Measurements from ENCODE around the gene THUMPD3.
A peak's percentile ranks its signal among the peaks of the same experiment; 100 is the strongest.

THUMPD3 gene

DNA sequence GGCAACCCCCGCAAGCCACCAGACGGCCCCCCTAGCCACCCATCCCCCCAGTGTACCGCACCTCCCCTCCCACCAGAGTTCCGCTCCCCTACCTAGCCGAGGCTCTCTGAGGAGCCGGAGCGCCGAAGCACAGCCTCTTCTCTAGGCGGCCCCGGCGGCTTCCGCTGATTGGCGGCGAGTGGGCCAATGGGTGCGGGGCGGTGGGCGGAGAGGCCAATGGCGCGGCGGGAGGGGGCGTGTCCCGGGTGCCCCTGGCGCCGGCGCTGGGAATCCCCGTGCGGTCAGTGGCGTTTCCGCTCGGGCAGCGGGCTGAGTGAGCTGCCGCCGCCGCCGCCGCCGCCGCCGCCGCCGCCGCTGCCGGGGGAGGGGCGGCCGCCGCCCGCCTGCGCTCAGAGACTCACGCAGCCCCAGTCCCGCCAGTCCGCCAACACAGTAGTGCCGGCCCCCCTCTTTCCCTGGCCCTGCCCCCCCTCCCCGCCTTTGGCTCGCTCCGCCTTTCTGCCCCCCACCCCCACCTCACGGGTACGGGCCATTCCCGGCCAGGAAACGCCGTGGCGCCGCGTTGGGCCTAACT, 34.6 kb downstream of the THUMPD3 start, which contains the start of gene SETD5:
TSS of gene SETD5 (plus strand) at position 284 of the 574 bp plus-strand sequence. CDS start 31,324 bp downstream, outside the sequence.
- DNase-seq (ENCODE audit: low read depth): peak; percentile 95

DNA sequence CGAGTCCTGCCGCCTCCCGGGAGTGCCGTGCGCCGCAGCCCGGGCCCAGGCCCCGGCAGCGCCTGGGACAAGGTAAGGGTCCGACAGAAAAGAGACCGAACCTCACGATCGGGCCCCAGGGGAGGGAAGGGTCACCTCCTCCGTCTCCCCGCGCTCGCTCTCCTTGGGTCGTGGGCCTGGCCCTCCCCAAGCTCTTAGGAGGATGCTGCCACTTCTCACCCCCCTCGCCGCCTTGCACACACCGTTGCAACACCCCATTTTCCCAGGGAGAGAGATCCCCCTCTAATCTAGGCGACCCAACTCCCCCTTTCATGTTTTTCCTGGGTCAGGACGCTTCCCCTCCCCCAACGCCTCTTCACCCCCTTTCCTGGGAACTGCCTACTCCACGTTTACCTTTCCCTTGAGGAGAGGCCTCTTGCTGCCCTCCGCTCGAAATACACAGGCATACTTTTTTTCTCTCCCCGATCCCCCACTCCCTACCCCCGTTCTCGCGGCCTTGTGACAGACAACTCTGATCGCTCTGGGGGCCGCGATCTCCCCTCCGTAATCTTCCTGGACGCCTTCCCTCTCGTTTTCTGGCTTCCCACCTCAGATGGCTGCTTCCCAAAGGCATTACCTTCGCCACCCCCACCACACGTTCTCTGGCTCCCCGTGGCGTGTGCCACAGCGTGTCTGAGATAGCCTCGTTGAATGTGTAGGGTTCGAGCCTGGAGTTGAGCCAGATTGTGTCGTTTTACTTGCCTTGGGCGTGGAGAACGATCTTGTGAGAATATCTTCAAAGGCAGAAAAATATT, 35.2 kb downstream of the THUMPD3 start:
- no peak for DNase-seq (ENCODE audit: low read depth)

DNA sequence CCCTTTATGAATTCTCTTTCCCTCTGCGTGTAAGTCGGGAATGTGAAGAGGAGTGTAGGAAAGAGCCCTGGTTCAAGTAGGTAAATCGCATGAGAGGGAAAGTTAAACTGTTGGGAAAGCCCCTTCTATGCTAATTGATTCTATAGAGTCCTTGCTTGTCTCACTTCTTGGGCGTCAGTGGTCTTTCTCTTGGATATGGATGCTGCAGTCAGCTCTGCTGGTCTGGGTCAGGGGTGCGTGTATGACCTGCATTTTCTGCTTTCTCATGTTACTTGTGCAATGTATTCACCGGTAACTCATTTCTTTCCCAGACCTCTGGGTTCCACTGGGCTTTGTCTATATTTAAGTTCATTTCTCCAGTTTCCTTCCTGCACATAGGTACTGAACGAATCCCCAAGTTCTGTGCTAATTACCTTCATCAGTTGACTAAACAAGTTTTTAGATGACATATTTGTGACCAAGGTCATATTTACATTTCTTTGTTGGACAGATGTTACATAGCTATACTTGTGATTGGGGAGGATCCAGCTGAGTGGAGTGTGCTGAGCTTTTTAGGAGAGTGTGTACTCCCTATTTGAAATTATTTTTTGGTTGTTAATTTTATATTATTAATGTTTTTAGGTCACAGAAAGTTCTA, 36.0 kb downstream of the THUMPD3 start:
- no peak for DNase-seq (ENCODE audit: low read depth)

DNA sequence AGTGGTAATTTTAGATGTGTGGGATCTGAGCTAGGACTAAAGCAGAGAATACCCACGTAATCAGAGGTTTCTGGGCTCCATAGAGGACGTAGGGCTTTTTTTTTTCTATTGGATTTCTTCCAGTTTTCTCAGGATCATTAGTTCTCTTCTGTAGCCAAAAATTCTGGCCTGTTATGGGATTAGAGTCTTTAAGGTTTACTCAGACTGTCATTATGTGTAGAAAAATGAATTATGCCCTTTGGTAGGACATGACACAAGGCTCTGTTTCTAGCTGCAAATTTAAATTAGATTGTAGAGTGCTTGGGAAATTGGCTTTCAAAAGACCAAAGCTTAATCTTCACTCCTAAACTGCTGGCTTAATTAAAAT, 36.5 kb downstream of the THUMPD3 start:
- DNase-seq (ENCODE audit: low read depth): no peak

DNA sequence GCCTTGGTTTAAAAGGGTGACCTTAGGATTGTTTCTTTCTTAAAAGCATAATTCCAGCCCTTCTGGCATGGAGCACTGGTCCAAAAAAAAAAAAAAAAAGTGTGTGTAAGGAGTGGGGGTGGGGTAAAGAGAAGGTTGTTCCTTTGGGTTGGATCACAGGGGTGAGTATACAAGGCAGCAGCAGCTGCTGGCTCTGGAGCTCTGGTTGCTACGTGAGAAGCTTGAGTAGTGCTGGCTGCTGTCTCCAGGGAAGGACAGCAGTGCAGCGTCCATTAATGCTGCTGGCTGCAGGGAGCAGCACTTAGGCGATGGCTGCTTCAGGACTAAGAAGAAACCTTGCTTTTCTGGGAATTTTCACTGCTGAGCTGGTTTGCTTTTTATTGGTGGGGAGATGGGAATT, 36.9 kb downstream of the THUMPD3 start:
- peak; percentile 89 for DNase-seq (ENCODE audit: low read depth)

DNA sequence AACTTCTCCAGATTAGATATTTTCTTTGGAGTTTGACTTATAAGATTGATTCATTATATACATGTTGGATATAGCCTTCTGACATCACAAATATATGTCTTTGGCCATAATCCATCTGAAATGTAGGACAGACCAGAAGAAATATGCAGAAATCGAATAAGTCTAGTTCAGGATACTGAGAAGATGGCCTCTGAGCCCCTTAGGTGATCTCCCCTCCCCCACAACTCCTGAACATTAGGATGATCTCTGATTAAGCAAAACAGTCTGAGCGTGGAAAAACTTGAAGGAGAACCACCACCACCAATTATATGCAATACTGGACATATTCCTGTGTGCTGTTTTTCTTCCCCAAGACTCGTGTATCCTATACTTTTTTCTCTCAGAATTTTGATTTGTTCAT, 37.8 kb downstream of the THUMPD3 start:
- DNase-seq (ENCODE audit: low read depth): no peak

DNA sequence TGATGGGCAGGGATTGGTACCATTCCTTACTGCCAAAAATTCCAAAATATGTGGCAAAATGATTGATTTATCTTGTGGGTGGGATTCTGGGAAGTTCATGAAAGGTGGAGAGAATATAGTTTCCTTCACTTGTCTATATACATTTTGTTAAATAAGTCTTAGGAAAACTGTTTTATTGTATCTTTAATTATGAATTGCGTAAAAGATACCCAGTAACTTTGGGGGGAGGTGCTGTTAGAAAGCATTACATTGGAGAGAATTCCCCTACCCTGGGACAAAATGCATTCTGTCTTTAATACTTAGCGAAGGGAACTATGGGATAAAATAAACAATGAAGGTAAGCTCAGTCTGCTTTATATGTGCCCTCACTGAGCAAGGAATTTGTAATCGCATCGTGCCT, 39.1 kb downstream of the THUMPD3 start:
- no peak for DNase-seq (ENCODE audit: low read depth)

DNA sequence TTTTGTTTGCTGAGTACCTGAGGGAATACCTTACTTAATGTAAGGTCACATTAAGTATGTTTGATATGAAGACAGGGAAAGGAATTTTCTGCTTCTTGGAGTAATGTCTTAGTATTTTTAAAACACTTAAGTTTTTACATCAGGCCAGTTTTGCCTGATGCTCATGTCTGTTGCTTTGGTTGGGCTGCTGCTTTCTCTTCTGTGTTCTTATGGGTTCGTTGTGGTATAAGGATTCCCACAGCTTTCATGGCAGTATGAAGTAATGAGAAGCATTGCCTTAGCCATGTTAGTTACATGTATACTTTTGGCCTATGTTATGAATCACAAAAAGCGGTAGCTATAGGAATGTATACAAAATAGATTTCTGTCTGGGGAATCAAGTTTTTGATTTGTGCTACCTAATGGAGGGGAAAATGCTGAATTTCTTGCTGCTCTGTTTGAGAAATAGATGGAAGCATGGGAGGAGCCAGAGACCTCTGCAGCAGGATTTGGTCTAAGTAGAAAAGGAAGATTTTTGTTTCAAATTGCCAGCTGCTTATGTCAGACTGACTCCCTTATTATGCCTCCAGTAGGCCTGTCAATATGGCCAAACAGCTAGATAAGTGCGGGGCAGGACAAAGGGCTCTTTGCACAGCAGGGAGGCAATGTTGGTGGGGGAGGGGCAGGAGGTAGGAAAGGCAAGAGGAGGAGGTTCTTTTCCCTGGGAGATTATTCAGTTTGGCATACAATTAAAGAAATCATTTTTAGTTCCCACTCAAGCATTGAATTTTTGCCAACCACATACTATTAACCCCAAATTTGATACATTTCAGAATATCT, 39.8 kb downstream of the THUMPD3 start:
- no peak for DNase-seq (ENCODE audit: low read depth)

DNA sequence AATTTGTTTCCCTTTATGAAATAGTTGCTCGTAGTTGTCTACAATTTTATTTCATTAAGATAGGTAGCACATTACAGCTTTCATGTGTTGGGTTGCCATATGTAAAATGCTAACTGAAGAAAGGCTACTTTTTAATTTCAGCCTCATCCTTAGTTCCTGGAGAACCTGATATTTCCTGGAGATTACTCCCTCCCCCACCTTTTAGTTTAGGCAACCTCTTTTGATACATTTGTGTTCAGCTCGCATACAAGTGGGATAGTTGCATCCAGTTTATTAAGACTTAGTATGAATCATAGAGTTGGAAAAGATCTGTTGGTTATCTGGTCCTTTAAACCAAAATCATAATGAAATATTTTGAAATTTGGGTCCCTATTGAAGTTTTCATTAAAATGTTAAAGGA, 40.6 kb downstream of the THUMPD3 start:
- no peak for DNase-seq (ENCODE audit: low read depth)

DNA sequence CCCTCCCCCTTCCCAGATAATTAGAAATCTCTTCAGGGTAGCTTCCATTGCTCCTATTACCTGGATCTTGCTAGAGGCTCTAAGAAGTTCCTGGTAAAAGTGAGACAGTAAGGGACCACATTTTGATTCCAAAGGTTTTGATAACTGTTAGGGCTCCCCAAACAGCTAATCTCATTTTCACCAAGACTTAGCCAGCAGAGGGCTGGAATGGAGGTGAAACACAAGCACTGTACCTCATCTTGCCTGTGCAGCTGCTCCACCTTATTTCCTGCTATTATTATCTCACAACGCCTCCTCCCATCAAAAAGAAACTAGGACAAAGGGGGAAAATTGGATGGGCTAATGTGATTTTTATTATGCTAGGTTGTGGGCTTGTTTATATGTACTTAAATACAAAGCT, 41.8 kb downstream of the THUMPD3 start:
- no peak for DNase-seq (ENCODE audit: low read depth)

DNA sequence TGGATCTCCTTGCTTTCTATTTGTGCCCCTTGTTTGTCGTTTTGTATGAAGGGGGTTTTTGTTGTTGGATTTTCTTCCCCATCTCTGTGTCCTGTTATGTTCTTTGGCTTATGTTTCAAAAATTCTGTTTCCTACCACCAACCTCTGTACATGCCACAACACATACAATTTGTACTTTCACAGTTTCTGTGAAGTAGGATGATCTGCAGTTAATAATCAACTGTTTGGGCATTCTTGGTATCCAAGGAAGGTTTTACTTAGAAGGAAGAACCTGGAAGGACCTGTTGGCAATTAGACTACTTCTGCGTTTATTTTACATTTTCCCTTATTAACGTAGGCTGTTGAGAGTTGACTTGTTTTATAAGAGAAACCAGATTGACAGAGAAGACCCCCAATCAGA, 42.9 kb downstream of the THUMPD3 start:
- DNase-seq (ENCODE audit: low read depth): no peak

DNA sequence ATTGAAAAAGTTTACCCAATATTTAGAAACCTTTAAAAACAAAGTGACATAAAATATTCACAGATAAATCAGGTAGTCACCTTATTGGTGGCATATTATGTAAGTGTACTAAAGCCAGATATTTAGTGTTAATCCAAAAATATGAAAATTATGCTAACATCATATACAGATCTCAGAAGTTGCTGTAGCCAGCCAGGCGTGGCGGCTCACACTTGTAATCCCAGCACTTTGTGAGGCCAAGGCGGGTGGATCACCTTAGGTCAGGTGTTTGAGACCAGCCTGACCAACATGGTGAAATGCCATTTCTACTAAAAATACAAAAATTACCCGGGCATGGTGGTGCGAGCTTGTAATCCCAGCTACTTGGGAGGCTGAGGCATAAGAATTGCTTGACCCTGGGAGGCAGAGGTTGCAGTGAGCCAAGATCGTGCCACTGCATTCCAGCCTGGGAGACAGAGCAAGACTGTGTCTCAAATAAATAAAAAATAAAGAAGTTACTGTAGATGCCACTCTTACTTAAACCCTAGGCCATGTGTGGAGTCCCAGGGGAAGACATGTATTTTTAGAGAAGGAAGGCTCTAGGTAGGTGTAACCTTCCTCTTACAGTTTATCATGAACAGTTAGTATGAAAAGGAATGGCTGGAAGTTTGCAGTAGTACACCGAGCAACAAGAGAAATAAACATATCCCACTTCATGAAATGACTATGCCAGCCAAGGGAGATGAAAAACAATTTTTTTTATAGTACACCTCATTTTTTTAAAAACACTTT, 44.2 kb downstream of the THUMPD3 start:
- DNase-seq (ENCODE audit: low read depth): no peak

DNA sequence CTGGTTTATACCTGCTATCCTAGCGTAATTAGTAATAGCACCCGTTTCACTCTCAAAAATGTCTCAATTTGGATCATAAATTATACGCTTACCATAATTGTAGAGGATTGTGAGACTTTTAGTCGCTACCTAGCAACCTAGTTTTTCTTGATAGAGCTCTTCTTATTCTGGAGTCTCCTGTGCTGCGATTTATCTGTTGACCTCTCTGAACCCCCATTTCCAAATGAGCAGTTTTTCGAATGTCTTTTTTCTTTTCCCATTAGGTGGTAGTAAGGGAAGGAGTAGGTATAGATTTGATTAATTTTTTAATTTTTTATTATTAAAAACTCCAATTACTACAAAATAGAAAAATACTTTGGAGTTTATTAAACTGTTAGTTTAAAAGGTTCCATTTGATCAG, 45.2 kb downstream of the THUMPD3 start:
- DNase-seq (ENCODE audit: low read depth): no peak

DNA sequence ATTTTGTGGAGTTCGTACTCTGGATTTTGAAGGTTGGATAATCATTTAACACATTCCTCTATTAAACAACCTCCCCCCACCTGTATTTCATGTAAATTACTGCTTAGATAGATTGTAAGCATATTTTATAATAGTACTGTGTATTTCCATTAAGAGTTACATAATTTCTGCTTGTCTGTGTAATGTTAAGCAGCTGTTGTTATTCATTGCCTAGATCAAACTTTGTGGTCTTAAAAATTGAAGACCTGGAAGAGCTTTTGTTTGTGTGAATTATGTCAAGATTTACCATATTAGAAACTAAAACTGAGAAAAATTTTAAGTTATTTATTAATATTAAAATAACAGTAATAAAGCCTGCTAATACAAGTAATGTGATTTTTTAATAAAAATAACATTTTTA, 45.7 kb downstream of the THUMPD3 start:
- DNase-seq (ENCODE audit: low read depth): no peak

DNA sequence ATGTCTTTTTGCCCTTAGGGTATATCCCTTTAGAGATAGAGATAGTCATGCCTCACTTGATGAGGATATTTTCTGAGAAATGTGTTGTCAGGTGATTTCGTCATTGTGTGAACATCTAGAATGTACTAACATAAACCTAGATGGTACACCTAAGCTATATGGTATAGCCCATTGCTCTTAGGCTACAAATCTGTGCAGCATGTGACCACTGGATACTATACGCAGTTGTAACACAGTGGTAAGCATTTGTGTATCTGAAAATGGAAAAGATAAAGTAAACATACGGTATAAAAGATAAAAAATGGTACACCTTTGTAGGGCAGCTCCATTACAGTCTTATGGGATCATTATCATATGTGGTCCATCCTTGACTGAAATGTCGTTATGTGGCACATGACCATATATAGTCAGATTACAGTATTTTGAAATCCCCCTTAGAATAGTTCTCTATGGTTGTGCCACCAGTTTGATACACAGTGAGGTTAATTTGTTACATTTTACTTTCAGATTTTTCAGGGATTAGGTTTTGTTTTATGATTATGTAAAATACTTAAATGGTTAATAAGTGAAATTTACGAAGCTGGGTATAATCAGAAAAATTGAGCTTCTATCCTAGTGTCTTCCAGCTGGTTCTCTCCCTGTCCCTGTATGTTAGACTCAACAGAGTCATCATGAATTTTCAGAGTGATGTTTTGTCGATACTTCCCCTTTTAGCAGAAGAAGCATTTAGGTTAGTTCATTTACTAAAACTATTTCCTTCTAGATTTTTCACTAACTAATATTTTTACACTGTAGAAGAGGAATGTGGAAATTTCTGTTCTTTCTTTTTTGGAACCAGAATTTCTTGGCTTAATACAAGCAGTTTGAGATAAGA, 47.4 kb downstream of the THUMPD3 start:
- no peak for DNase-seq (ENCODE audit: low read depth)

DNA sequence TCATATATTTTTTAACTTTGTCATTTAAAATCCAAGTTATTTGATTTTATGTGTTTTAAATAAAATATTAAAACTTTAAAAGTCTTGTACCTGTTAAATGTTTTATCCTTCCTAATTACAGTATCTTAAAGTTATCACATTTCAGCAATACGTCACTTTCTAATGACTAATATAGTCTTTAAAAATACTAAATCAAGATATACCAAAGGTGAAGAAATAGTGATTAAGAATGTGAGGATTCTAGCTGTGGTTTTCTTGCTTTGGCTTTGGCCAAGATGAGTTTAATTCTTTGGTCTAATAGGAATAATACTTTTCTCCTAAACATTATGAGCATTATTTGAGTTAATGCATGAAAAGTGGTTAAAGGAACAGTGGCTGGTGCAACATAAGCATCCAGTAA, 48.4 kb downstream of the THUMPD3 start:
- DNase-seq (ENCODE audit: low read depth): no peak

DNA sequence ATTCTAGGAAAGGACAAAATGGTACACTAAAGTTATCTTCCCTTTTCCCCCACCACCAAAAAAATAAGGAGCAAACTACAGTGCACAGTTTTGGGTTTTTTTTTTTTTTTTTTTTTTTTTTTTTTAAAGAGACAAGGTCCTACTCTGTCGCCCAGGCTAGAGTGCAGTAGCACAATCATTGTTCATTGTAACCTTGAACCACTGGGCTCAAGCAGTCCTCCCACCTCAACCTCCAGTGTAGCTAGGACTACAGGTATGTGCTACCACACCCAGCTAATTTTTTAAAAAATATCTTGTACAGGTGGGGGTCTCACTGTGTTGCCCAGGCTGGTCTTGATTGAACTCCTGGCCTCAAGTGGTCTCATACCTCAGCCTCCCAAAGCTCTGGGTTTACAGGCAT, 49.4 kb downstream of the THUMPD3 start:
- DNase-seq (ENCODE audit: low read depth): no peak

DNA sequence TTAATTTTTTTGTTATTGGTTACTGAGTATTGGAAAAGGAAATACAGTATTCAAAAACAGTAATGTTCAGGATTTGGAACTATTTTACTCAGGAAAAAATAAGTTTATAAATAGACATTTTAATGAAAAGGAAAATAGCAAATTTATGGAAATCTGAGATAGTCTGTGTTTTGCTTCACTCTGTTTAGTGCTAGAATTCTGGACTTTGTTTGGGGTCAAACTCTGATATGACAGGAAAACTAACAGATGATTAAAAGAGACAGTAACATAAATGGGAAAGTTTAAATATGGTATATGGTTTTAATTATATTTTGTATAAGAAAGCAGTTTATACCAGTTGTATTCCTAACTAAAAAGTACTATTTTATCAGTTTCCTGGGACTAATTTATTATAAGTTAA, 52.0 kb downstream of the THUMPD3 start:
- no peak for DNase-seq (ENCODE audit: low read depth)

DNA sequence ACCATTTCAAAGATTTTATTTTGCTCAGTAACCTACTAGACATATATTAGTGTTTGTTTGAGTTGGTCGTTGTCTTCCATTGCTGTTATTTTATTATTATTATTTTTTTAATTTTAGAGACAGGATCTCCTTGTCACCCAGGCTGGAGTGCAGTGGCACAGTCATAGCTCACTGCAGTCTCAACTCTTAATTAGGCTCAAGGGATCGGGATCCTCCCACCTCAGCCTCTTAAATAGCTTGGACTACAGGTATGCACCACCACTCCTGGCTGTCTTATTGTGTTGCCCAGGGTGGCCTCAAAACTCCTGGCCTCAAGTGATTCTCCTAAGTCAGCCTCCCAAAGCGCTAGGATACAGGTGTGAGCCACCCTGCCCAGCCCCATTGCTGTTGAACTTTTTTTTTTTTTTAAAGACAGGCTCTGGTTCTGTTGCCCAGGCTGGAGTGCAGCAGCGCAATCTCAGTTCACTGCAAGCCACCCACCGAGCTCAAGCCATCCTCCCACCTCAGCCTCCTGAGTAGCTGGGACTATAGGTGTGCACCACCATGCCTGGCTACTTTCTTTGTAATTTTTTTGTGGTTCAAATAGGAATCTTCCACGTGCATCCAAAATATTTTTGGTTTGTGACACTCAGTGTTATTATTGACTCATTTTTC, 52.8 kb downstream of the THUMPD3 start:
- no peak for DNase-seq (ENCODE audit: low read depth)

DNA sequence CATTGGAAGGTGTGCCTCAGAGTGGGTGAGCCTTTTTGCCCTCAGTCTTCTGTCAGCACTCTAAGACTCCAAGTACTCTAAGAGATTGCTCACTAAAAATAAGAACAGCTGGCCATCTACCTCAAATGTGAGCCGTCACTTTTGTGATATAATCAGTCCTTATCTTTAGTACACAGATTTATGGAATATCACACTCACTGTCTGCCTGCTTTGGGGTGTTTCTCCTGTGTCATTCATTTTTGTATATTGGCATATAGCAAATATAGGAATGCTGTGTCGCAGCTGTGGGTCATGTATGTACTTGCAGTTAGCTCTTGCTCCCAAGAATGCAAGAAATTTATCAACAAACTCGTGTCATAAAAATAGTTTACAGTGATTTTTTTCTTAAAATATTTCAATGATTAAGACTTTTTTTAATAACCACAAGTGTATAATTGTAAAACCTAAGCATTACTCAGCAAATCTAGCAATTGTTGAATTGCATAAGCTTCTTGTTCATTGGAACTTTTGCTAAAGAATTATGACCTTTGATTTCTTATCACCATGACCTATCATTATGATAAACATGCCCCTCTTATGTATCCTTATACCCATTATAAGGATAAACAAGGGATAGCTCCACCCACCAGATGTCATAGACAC, 53.4 kb downstream of the THUMPD3 start:
- DNase-seq (ENCODE audit: low read depth): no peak
